DMS 273 treated with DMSO at 0.1 percent for 48 hours (cell line): ENCODE data around the gene ABCA2.

Source experiments
- DNase-seq: peaks from one replicate; lab custom pipeline; 2025; lab: John Stamatoyannopoulos, UW

ABCA2 gene

GRCh38 chr9:137029058-137029936 lies 1.3 kb upstream of the ABCA2 start:
- no peak for DNase-seq

GRCh38 chr9:137028263-137029057 lies 423 bp upstream of the ABCA2 start:
- DNase-seq = no peak

GRCh38 chr9:137026828-137027227 lies 1.2 kb downstream of the ABCA2 start:
- no peak for DNase-seq

GRCh38 chr9:137026384-137026783 lies 1.7 kb downstream of the ABCA2 start:
- no peak for DNase-seq

- peak; percentile 42 for DNase-seq
Observed at GRCh38 chr9:137025517-137025966, 2.5 kb downstream of the ABCA2 start.

GRCh38 chr9:137023583-137023991 lies 4.5 kb downstream of the ABCA2 start:
- DNase-seq = no peak

- no peak for DNase-seq
Observed at GRCh38 chr9:137023157-137023556, 4.9 kb downstream of the ABCA2 start.

GRCh38 chr9:137022662-137023008 lies 5.4 kb downstream of the ABCA2 start:
- DNase-seq = no peak

GRCh38 chr9:137021979-137022661 lies 5.9 kb downstream of the ABCA2 start:
- no peak for DNase-seq

GRCh38 chr9:137021568-137021978 lies 6.5 kb downstream of the ABCA2 start:
- no peak for DNase-seq

GRCh38 chr9:137020771-137021567 lies 7.1 kb downstream of the ABCA2 start:
- no peak for DNase-seq

- DNase-seq = no peak
Observed at GRCh38 chr9:137019891-137020683, 8.0 kb downstream of the ABCA2 start.

- no peak for DNase-seq
Observed at GRCh38 chr9:137018761-137019559, 9.1 kb downstream of the ABCA2 start.

GRCh38 chr9:137017791-137018497 lies 10.1 kb downstream of the ABCA2 start:
- no peak for DNase-seq

- no peak for DNase-seq
Observed at GRCh38 chr9:137017071-137017470, 11.0 kb downstream of the ABCA2 start.

GRCh38 chr9:137016436-137016835 lies 11.6 kb downstream of the ABCA2 start:
- DNase-seq = no peak

- no peak for DNase-seq
Observed at GRCh38 chr9:137015976-137016375, 12.1 kb downstream of the ABCA2 start.

GRCh38 chr9:137015540-137015930 lies 12.5 kb downstream of the ABCA2 start:
- DNase-seq = no peak

GRCh38 chr9:137014776-137015539 lies 13.1 kb downstream of the ABCA2 start:
- DNase-seq = no peak
